ENCODE results near the gene NR2C2.
"Not testable (repeated sequence)": the region's sequence is repeated elsewhere in the genome, so short reads cannot be mapped to it uniquely, and the experiment has no call there.

NR2C2 gene

DNA sequence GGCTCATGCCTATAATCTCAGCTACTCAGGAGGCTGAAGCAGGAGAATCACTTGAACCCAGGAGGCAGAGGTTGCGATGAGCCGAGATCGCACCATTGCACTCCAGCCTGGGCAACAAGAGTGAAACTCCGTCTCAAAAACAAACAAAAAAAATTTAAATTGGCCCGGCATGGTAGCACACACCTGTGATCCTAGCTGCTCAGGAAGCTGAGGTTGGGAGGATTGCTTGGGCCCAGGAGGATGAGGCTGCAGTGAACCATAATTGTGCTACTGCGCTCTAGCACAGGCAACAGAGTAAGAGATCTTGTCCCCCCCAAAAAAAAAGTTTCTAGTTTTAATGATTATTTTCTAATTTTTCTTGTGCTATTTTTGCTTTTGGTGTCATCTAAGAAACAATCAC is 51.8 kb downstream of the NR2C2 start:
- not testable (repeated sequence) for H3K27ac ChIP-seq (ENCODE audit: low read depth, low read length); DNase-seq; H3K9ac ChIP-seq (ENCODE audit: low read length); H4K5ac ChIP-seq (ENCODE audit: low read length); H3K56ac ChIP-seq (ENCODE audit: low read length); H3K4ac ChIP-seq (ENCODE audit: low read depth, low read length); H2BK5ac ChIP-seq (ENCODE audit: low read length); H2AK5ac ChIP-seq (ENCODE audit: low read length); H3K36me3 ChIP-seq (ENCODE audit: control insufficient read depth, insufficient read depth, low read length); H3K4me3 ChIP-seq (ENCODE audit: low read length); H3K4me1 ChIP-seq (ENCODE audit: control insufficient read depth, low read depth, low read length); H3K27me3 ChIP-seq (ENCODE audit: insufficient read depth, low read length, poor library complexity); H3K4me2 ChIP-seq (ENCODE audit: low read length); H3K18ac ChIP-seq (ENCODE audit: low read length); H3K23ac ChIP-seq (ENCODE audit: low read length); H4K8ac ChIP-seq (ENCODE audit: low read depth, low read length); H2BK120ac ChIP-seq (ENCODE audit: low read depth, low read length); H2BK15ac ChIP-seq (replicated peaks; ENCODE audit: low read depth); H3K79me1 ChIP-seq (ENCODE audit: low read length)
- no CpG with 5 or more reads among the region's 6 CpGs for WGBS (ENCODE audit: extremely low coverage, insufficient coverage, low lambda C conversion rate)
- peaks cover 14% of the 10 kb centered on the region for H3K79me2 ChIP-seq (ENCODE audit: control insufficient read depth, insufficient read depth, low read length)

DNA sequence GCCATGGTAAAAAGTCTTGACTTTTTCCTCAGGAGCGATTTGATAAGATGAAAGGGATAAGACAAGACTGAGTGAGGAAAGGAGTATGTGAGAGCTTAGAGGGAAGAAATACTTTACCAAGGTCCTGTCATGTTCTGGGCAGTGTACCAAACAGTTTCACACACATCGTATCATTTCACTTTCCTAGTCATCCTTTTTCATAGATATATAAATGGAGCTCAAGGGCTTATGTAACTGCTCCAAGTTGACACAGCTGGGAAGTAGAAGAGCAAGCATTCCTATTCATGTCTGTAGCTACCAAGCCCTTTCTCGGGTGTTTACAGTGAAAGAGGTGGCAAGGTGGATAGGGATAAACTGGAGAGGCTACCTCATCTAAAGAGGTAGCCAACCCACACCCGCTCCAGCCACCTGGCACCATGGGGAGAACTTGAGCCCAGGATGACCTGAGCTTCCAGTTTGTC is 60.3 kb downstream of the NR2C2 start:
- no CpG with 5 or more reads among the region's 4 CpGs for WGBS (ENCODE audit: extremely low coverage, insufficient coverage, low lambda C conversion rate)
- H3K27ac ChIP-seq (ENCODE audit: low read depth, low read length) = no peak overlapping the region
- no peak overlapping the region for H3K9ac ChIP-seq (ENCODE audit: low read length)
- H4K8ac ChIP-seq (ENCODE audit: low read depth, low read length) = no peak overlapping the region
- H3K27me3 ChIP-seq (ENCODE audit: insufficient read depth, low read length, poor library complexity) = no peaks in the 10 kb centered on the region
- H3K36me3 ChIP-seq (ENCODE audit: control insufficient read depth, insufficient read depth, low read length) = peaks cover 4% of the 10 kb centered on the region
- H3K79me1 ChIP-seq (ENCODE audit: low read length) = peaks cover 4% of the 10 kb centered on the region
- no peak overlapping the region for H3K23ac ChIP-seq (ENCODE audit: low read length)
- no peaks in the 10 kb centered on the region for H3K4me1 ChIP-seq (ENCODE audit: control insufficient read depth, low read depth, low read length)
- no peak overlapping the region for H2BK120ac ChIP-seq (ENCODE audit: low read depth, low read length)
- H2BK5ac ChIP-seq (ENCODE audit: low read length) = no peak overlapping the region
- H4K5ac ChIP-seq (ENCODE audit: low read length) = no peak overlapping the region
- H2AK5ac ChIP-seq (ENCODE audit: low read length) = no peak overlapping the region
- no peak overlapping the region for H3K4me2 ChIP-seq (ENCODE audit: low read length)
- no peak overlapping the region for H2BK15ac ChIP-seq (replicated peaks; ENCODE audit: low read depth)
- H3K56ac ChIP-seq (ENCODE audit: low read length) = no peak overlapping the region
- DNase-seq = no peak
- no peak overlapping the region for H3K18ac ChIP-seq (ENCODE audit: low read length)
- no peak overlapping the region for H3K4me3 ChIP-seq (ENCODE audit: low read length)
- peaks cover 5% of the 10 kb centered on the region for H3K79me2 ChIP-seq (ENCODE audit: control insufficient read depth, insufficient read depth, low read length)
- no peak overlapping the region for H3K4ac ChIP-seq (ENCODE audit: low read depth, low read length)

DNA sequence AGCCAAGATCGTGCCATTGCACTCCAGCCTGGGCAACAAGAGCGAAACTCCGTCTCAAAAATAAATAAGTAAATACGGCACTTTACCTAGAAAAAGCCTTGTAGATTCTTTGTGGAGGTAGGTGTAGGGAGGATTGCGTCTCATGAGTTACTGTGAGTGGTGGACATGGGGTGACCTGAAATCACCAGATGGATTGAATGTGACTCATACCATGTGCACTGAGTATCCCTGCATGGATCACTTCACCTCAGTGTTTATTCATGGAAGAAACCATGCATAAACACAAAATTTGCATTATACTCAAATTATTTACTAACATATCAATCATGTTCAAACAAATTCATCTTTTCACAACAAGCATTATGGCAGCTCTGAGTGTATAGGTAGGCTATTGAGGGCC is 61.8 kb downstream of the NR2C2 start:
- no peaks in the 10 kb centered on the region for H3K79me2 ChIP-seq (ENCODE audit: control insufficient read depth, insufficient read depth, low read length)
- no peak overlapping the region for H3K23ac ChIP-seq (ENCODE audit: low read length)
- H3K79me1 ChIP-seq (ENCODE audit: low read length) = no peaks in the 10 kb centered on the region
- no peaks in the 10 kb centered on the region for H3K4me1 ChIP-seq (ENCODE audit: control insufficient read depth, low read depth, low read length)
- no peak overlapping the region for H3K4ac ChIP-seq (ENCODE audit: low read depth, low read length)
- no peak overlapping the region for H3K27ac ChIP-seq (ENCODE audit: low read depth, low read length)
- H3K9ac ChIP-seq (ENCODE audit: low read length) = no peak overlapping the region
- H3K4me3 ChIP-seq (ENCODE audit: low read length) = no peak overlapping the region
- H3K56ac ChIP-seq (ENCODE audit: low read length) = no peak overlapping the region
- H4K8ac ChIP-seq (ENCODE audit: low read depth, low read length) = no peak overlapping the region
- no peak for DNase-seq
- no CpG with 5 or more reads among the region's 5 CpGs for WGBS (ENCODE audit: extremely low coverage, insufficient coverage, low lambda C conversion rate)
- H2BK120ac ChIP-seq (ENCODE audit: low read depth, low read length) = no peak overlapping the region
- no peak overlapping the region for H4K5ac ChIP-seq (ENCODE audit: low read length)
- H2AK5ac ChIP-seq (ENCODE audit: low read length) = no peak overlapping the region
- H3K18ac ChIP-seq (ENCODE audit: low read length) = no peak overlapping the region
- peaks cover 9% of the 10 kb centered on the region for H3K36me3 ChIP-seq (ENCODE audit: control insufficient read depth, insufficient read depth, low read length)
- H2BK5ac ChIP-seq (ENCODE audit: low read length) = no peak overlapping the region
- H3K4me2 ChIP-seq (ENCODE audit: low read length) = no peak overlapping the region
- H3K27me3 ChIP-seq (ENCODE audit: insufficient read depth, low read length, poor library complexity) = no peaks in the 10 kb centered on the region
- H2BK15ac ChIP-seq (replicated peaks; ENCODE audit: low read depth) = no peak overlapping the region

DNA sequence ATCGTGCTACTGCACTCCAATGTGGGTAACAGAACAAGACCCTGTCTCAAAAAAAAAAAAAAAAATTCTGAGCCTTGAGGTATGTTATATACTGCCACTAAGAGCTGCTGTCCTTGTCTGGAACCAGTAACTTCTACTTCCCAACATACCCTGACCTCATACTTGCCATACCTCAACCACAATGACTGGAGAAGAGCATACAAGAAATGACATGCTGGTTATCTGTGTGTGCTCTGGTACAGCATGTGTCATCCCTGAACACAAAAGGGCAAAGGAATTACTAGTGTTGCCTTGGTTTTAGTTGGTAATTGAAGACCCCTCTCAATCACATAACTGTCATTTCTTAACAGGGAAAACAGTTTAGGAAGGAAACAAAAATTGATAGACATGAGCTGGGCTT is 63.3 kb downstream of the NR2C2 start:
- Histone ChIP-seq H3K4ac (ENCODE audit: low read depth, low read length) (no peak overlapping the region), H3K79me1 (ENCODE audit: low read length) (no peaks in the 10 kb centered on the region), H3K79me2 (ENCODE audit: control insufficient read depth, insufficient read depth, low read length) (no peaks in the 10 kb centered on the region), H3K23ac (ENCODE audit: low read length) (no peak overlapping the region), H3K4me2 (ENCODE audit: low read length) (no peak overlapping the region), H3K4me1 (ENCODE audit: control insufficient read depth, low read depth, low read length) (no peaks in the 10 kb centered on the region), H2AK5ac (ENCODE audit: low read length) (no peak overlapping the region), H3K18ac (ENCODE audit: low read length) (no peak overlapping the region), H3K9ac (ENCODE audit: low read length) (no peak overlapping the region), H4K8ac (ENCODE audit: low read depth, low read length) (no peak overlapping the region), H3K36me3 (ENCODE audit: control insufficient read depth, insufficient read depth, low read length) (peaks cover 9% of the 10 kb centered on the region), H2BK5ac (ENCODE audit: low read length) (no peak overlapping the region), H3K4me3 (ENCODE audit: low read length) (no peak overlapping the region), H3K27ac (ENCODE audit: low read depth, low read length) (no peak overlapping the region), H3K27me3 (ENCODE audit: insufficient read depth, low read length, poor library complexity) (no peaks in the 10 kb centered on the region), H2BK15ac (replicated peaks; ENCODE audit: low read depth) (no peak overlapping the region), H2BK120ac (ENCODE audit: low read depth, low read length) (no peak overlapping the region), H3K56ac (ENCODE audit: low read length) (no peak overlapping the region), H4K5ac (ENCODE audit: low read length) (no peak overlapping the region)
- DNase-seq = no peak
- no CpG with 5 or more reads among the region's 1 CpG for WGBS (ENCODE audit: extremely low coverage, insufficient coverage, low lambda C conversion rate)

DNA sequence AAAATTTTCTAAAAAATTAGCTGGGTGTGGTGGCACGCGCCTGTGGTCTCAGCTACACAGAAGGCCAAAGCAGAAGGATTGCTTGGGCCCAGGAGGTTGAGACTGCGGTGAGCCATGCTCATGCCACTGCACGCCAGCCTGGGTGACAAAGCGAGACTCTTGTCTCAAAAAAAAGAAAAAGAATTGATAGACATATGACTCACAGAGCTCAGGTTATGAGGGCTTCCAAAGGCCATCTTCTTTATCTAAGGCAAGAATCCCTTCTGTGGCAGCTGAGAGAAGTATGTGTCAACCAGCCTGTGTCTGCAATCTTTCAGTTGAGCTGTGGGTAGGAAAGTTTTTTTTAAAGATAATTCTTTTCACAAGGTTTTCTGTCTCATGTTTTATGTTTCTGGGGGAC is 63.8 kb downstream of the NR2C2 start:
- H2BK120ac ChIP-seq (ENCODE audit: low read depth, low read length) = no peak overlapping the region
- no peaks in the 10 kb centered on the region for H3K4me1 ChIP-seq (ENCODE audit: control insufficient read depth, low read depth, low read length)
- no CpG with 5 or more reads among the region's 5 CpGs for WGBS (ENCODE audit: extremely low coverage, insufficient coverage, low lambda C conversion rate)
- H4K8ac ChIP-seq (ENCODE audit: low read depth, low read length) = no peak overlapping the region
- peaks cover 9% of the 10 kb centered on the region for H3K36me3 ChIP-seq (ENCODE audit: control insufficient read depth, insufficient read depth, low read length)
- no peaks in the 10 kb centered on the region for H3K27me3 ChIP-seq (ENCODE audit: insufficient read depth, low read length, poor library complexity)
- H3K4me3 ChIP-seq (ENCODE audit: low read length) = no peak overlapping the region
- no peak overlapping the region for H2BK5ac ChIP-seq (ENCODE audit: low read length)
- no peak overlapping the region for H3K4ac ChIP-seq (ENCODE audit: low read depth, low read length)
- no peak overlapping the region for H3K23ac ChIP-seq (ENCODE audit: low read length)
- H2BK15ac ChIP-seq (replicated peaks; ENCODE audit: low read depth) = no peak overlapping the region
- no peak overlapping the region for H3K9ac ChIP-seq (ENCODE audit: low read length)
- H3K18ac ChIP-seq (ENCODE audit: low read length) = no peak overlapping the region
- H4K5ac ChIP-seq (ENCODE audit: low read length) = no peak overlapping the region
- no peaks in the 10 kb centered on the region for H3K79me2 ChIP-seq (ENCODE audit: control insufficient read depth, insufficient read depth, low read length)
- H3K56ac ChIP-seq (ENCODE audit: low read length) = no peak overlapping the region
- H2AK5ac ChIP-seq (ENCODE audit: low read length) = no peak overlapping the region
- no peak overlapping the region for H3K4me2 ChIP-seq (ENCODE audit: low read length)
- no peak overlapping the region for H3K27ac ChIP-seq (ENCODE audit: low read depth, low read length)
- H3K79me1 ChIP-seq (ENCODE audit: low read length) = no peaks in the 10 kb centered on the region
- DNase-seq = no peak

DNA sequence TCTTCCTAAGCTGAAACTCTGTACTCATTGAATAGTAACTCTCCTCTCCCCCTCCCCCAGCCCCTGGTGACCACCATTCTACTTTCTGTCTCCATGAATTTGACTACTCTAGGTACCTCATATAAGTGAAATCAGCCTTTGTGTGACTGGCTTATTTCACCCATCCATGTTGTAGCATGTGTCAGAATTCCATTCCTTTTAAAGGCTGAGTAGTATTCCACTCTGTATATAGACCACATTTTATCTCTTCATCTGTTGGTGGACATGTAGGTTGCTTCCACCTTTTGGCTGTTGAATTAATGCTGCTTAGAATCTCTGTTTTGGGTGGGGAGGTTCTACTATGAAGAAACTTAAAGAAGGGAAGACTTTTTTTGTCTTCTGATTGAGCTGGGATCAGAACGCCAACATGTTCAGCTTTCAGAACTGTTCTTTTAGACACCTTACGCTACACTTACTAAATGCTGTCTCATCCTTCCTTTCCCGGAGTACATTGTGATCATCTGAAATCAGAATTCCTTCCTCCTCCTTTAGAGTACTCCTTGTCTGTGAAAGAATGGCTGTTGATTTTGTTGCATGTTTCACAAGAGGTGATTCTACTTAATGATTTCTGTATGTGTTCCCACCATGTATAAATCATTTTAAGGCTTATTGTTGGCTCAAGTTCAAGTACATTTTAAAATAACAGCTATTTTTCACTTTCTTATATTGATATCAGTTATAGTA is 67.4 kb downstream of the NR2C2 start:
- no peak overlapping the region for H4K8ac ChIP-seq (ENCODE audit: low read depth, low read length)
- peaks cover 11% of the 10 kb centered on the region for H3K36me3 ChIP-seq (ENCODE audit: control insufficient read depth, insufficient read depth, low read length)

More for the DNA sequence above, 67.4 kb downstream of the NR2C2 start:
- Histone ChIP-seq H3K9ac (ENCODE audit: low read length) (no peak overlapping the region), H3K4me2 (ENCODE audit: low read length) (no peak overlapping the region), H2BK5ac (ENCODE audit: low read length) (no peak overlapping the region), H3K23ac (ENCODE audit: low read length) (no peak overlapping the region), H3K79me2 (ENCODE audit: control insufficient read depth, insufficient read depth, low read length) (no peaks in the 10 kb centered on the region), H3K4ac (ENCODE audit: low read depth, low read length) (no peak overlapping the region), H3K18ac (ENCODE audit: low read length) (no peak overlapping the region), H2BK15ac (replicated peaks; ENCODE audit: low read depth) (no peak overlapping the region), H3K27ac (ENCODE audit: low read depth, low read length) (no peak overlapping the region), H3K79me1 (ENCODE audit: low read length) (no peaks in the 10 kb centered on the region), H4K5ac (ENCODE audit: low read length) (no peak overlapping the region), H3K27me3 (ENCODE audit: insufficient read depth, low read length, poor library complexity) (no peaks in the 10 kb centered on the region), H2BK120ac (ENCODE audit: low read depth, low read length) (no peak overlapping the region), H3K4me3 (ENCODE audit: low read length) (no peak overlapping the region), H3K4me1 (ENCODE audit: control insufficient read depth, low read depth, low read length) (no peaks in the 10 kb centered on the region), H3K56ac (ENCODE audit: low read length) (no peak overlapping the region), H2AK5ac (ENCODE audit: low read length) (no peak overlapping the region)
- DNase-seq = no peak
- WGBS (ENCODE audit: extremely low coverage, insufficient coverage, low lambda C conversion rate) = no CpG with 5 or more reads among the region's 3 CpGs

Measured in mesendoderm (in vitro differentiated cells).